ENCODE measurements around the gene PERCC1. TPM values are rescaled to one million over a fixed set of nuclear protein-coding genes. Genes with fewer than 3 reads are reported as not detected.
A peak's percentile ranks its signal among the peaks of the same experiment; 100 is the strongest.

The PERCC1 gene
- total and polyA plus RNA-seq, 9 of the 15 experiments (the other 6 are each of a cell fraction or from before 2014, with no cell fraction given) = not detected

DNA sequence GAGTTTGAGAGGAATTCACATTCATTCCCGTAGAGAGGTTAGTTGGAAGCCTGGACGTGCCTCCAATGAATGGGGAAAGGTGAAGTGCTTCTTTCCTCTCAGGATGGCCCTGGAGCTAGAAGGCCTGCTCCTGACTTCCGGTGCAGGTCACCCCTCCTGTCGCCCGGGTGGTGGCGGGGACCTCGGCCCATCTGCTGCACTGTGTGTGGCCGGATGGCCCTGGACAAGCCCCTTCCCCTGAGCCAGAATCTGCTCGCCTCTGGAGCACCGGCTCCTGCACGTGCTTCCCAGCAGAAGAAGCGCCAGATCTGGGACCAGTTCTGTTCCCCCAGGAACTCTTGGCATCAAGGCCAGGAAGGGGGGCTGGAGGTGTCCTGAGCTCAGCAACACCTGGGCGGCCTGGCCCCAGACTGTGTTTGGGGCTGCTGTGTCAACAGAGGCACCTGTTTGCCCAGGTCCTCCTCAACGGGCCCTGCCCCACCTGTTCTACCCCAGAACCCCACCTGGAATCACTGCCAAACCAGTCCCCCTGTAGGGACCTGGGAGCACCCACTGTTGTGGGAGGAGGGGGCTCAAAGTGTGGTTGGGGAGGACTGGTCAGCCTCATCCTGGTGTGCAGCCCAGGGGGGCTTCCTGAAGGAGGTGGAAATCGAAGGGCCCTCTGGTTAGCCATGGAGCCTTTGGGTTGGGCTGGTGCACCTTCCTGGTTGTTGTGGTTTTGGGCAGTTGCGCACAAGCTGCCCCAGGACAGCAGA is 5.1 kb upstream of the PERCC1 start:
- H3K36me3 ChIP-seq (ENCODE audit: control insufficient read depth, insufficient read depth, low read length) = no peaks in the 10 kb centered on the region
- H3K79me2 ChIP-seq (ENCODE audit: control insufficient read depth, insufficient read depth, low read length) = no peaks in the 10 kb centered on the region
- intact Hi-C loops (cut with micrococcal nuclease) (no loop called here), in situ Hi-C loops (cut with MboI) (no loop called here)
- ChIA-PET CTCF (ENCODE audit: low intra/inter-chr PET ratio) (no interaction called here), POLR2A (interaction anchor here (1.1 to 1.2 kb wide), 2 partner anchors 47 to 185 kb away, joined by 3 read pairs; no protein-coding TSS in a partner anchor)
- H3K9me1 ChIP-seq (ENCODE audit: control insufficient read depth, insufficient read depth, low read length) = no peaks in the 10 kb centered on the region
- TF ChIP-seq U2AF2 (optimal IDR thresholded peaks at IDR 0.05; ENCODE audit: low read depth, low read length) (no peak), POLR2G (IDR thresholded peaks at IDR 0.05; ENCODE audit: low read depth, low read length) (peak; percentile 6; the same call in 1 of the 2 replicates), ZNF263 (CRISPR knock-in tag; IDR thresholded peaks at IDR 0.05; ENCODE audit: borderline replicate concordance) (peak; percentile 74), ZFP36 (IDR thresholded peaks at IDR 0.05; ENCODE audit: low read depth, low read length, partially characterized antibody) (peak; percentile 60)
- no peak overlapping the region for H3K4me2 ChIP-seq (ENCODE audit: insufficient read depth, low read length)
- H2AFZ ChIP-seq (ENCODE audit: low read depth, low read length) = no peak overlapping the region
- no peak for FAIRE-seq
- peaks cover 0 to 60% of the 10 kb centered on the region in 2 experiments; a peak in 2 of 5 replicates for H3K4me1 ChIP-seq (replicated peaks in 1 of 2; ENCODE audit: control insufficient read depth in 2 of 2, insufficient read depth in 2 of 2, low read length in 2 of 2)
- peak overlapping the region in 1 of 2 experiments; percentile 58; a peak in 1 of 4 replicates for H3K9ac ChIP-seq (ENCODE audit: insufficient read depth in 1 of 2, low read depth in 2 of 2, low read length in 2 of 2)
- H3K4me3 ChIP-seq = no peak overlapping the region
- H3K27me3 ChIP-seq (ENCODE audit: control insufficient read depth in 2 of 2, insufficient read depth in 2 of 2, low read length in 2 of 2) = no peaks in the 10 kb centered on the region
- H4K20me1 ChIP-seq (replicated peaks; ENCODE audit: control insufficient read depth, insufficient read depth, low read length) = no peaks in the 10 kb centered on the region
- H3K27ac ChIP-seq (ENCODE audit: extremely low read depth, low read depth, low read length) = no peak overlapping the region
- no peak for DNase-seq (ENCODE audit: extremely low read depth in 1 of 4, low spot score in 3 of 4)
- WGBS (ENCODE audit: insufficient coverage, low coverage, missing lambda C conversion rate) = 70% methylated on average over 16 of the region's 16 CpGs
- ATAC-seq = no peak
- H3K9me3 ChIP-seq (replicated peaks; ENCODE audit: control insufficient read depth, insufficient read depth, low read depth, low read length) = peaks cover 1% of the 10 kb centered on the region
- no TSS peak for BruUV-seq (replicated peaks)

All from K562 (cell line).